Effector CD4-positive, alpha-beta T cell (primary cell): ENCODE measurements around the gene HPS4.
"Not testable (repeated sequence)": the region's sequence is repeated elsewhere in the genome, so short reads cannot be mapped to it uniquely, and the experiment has no call there.

Source experiments
- DNase-seq: peaks from one replicate; pipeline ENCODE4 v3.0.0-alpha.2; 2020

Gene HPS4

DNA sequence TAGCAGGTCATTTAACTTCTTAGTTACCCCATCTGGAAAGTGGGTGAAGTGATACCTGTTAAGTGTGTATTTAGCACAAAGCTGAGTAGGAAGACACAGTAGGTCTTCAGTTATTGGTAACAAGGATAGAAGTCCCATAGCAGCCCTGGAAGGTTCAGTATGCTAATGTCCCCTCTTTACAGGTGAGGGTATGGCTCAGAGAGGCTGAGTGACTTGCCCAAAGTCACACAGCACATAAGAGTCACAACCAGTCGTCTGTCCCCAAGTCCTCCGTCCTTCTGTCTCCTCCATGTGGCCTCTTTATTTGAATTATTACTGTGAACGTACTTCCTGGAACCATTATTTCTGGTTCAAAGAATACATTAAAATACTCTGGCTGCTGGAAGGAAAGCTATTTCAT is 44.0 kb downstream of the HPS4 start:
- no peak for DNase-seq

DNA sequence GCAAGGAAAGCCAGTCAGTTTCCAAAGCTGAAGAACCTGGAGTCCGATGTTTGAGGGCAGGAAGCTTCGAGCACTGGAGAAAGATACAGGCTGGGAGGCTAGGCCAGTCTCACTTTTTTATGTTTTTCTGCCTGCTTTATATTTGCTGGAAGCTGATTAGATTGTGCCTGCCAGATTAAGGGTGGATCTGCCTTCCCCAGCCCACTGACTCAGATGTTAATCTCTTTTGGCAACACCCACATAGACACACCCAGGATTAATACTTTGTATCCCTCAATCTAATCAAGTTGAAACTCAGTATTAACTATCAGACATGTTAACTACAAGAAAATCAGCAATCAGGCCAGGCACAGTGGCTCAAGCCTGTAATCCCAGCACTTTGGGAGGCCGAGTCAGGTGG is 44.8 kb downstream of the HPS4 start:
- not testable (repeated sequence) for DNase-seq

DNA sequence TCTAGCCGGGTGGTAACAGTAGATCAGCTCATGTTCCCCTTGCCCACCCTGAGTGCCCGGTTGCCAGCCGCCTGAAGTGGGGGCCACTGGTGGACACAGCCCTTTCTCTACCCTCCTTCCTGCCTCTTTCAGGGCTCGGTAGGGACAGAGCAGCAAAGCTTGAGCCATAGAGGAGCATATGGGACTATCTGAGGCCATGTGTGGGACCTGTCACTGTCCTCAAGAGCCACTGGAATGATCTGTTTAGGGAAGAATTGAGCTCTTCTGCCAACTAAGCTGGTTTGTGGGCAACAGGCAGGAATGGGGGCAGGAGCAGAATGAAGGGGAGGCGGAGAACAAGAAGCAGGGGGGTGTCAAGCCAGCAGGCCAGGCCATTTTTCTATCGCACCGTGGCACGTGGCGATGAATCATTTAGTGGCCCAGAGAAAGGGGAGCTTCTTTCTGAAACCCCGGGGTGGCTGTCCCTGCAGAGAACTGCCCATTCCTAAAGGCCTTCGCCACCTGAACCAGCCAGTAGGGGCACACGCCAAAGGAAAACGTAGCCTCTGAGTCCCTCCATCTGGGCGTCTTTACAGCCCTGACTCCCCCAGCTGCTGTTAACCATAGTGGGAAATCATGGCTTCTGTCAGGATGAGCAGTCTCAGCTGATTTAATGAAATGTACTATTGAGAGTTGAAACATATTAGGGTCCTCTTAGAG is 45.7 kb downstream of the HPS4 start:
- DNase-seq, result no peak

DNA sequence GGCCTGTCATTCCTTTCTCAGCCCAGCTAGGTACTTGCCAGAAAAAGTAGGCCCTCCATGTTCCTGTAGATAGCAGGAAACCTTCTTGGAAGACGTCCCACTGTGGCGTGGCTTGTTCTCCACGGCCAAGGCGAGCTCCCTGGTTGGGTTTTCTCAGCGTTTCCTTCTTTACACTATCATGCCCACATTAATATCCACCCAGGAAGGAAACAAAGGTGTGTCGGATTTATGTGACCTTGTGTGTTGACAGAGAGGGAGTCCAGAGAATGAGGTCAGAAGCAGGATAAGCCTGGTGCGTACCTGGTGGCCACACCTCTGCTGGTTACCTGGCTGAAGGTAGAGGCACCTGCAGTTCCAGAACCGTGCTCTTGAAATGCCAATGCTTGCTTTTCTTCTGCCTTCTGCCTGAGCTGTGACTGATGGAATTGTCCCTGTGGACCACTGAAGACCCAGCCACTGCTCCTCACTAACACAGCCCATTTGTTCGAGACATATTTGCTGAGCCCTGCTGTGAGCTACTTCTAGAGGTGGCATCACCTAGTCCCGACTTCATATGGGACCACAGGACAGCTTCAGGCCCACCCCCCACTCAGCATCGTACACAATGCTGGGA is 46.6 kb downstream of the HPS4 start:
- DNase-seq, result no peak

DNA sequence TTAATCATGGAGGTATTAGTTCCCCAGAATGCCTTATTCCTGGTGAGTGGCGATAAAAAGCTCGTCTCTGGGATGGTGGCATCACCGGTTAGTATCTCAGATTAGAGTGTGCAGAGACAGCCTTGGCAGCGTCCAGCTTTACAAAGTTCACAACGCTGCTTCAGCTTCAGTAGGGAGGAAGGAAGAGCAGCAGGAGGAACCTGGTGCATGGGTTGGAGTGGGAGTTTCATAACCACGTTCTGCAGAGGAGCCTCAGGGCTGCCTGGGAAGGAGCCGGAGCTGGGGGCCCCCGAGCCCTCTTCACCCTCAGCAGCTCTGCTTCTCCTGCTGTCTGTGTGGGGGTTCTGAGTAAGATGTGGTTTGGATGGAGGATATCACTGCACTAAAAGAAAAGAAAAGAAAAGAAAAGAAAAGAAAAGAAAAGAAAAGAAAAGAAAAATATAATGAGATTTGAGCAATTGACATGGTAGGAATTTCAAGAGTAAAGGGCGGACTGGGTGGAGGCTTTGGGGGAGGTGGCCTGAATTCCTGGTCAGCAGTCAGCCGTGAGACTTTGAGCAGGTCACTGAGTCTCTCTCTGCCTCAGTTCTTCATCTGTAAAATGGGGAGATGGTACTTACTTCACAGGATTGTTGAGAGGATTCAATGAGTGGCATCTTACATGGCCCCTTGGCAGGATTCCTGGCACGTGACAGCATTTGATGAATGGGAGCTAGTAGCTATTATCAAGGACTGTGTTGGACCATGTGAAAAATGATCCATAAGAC is 48.1 kb downstream of the HPS4 start:
- DNase-seq, result no peak

DNA sequence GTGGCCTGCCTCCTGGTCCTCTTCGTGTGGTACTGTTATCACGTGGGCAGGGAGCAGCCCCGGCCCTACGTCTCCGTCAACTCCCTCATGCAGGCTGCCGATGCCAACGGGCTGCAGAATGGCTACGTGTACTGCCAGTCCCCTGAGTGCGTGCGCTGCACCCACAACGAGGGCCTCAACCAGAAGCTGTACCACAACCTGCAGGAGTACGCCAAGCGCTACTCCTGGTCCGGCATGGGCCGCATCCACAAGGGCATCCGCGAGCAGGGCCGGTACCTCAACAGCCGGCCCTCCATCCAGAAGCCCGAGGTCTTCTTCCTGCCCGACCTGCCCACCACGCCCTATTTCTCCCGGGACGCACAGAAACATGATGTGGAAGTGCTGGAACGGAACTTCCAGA is 49.8 kb downstream of the HPS4 start:
- DNase-seq, result no peak

DNA sequence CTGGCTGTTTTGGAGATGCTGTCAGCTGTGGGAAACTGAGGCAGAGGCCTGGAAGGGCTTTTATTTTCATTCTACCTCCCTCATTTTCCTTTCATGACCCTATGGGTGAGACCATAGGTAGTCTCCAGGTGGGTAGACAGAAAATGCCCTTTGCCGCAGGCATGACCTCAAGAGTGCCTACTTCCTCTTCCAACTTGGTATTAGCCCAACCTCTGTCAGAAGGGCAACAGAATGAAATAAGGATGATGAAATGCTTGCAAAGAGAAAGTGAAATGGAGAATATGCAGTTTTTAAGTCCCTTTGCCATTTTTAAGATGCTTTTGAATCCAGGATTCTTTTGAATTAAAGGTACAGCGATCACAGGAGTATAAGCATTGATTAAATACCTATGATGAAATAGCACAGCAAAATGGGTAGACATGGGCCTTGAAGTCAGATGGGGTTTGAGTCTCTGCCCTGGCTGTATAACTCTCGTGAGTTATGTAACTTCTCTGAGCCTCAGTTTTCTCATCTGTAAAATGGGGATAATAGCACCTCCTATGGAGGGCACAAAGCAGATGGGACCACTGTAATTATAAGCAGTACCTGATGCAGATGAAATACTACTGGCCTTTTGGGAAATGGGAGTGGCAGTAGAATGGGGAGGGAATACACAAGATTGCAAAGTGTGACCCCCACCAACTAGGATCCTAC is 50.8 kb downstream of the HPS4 start:
- no peak for DNase-seq

DNA sequence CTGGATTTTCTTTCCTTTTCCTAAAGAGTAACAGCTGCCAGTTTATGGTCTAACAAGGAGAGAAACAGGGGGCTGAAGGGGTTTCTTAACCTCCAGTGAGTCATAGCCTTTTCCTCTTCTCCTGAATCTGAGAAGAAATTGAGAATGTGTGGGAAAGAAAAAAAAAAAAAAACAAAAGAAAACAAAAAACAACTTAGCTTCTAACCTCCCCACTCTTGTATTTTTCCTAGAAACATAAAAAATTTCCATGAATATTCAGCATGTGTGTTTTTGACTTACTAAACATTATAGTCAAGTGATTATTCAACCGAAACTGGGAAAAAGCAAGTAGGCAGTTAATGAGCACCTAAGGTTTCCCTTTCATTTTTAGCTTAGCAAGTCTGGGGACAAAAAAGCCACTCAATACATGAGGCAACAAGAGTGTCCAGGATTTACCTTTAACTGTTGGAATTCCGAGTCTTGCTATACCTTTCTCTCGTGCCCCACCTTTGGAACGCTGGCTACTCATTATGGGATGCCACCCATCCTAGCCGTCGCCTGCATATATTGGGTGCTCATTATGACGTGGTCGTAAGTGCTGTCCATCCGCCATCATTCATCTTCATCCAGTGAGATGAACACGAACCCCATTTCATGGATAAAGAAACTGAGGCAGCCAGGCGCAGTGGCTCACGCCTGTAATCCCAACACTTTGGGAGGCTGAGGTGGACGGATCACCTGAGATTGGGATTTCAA is 52.2 kb downstream of the HPS4 start:
- DNase-seq, result no peak

DNA sequence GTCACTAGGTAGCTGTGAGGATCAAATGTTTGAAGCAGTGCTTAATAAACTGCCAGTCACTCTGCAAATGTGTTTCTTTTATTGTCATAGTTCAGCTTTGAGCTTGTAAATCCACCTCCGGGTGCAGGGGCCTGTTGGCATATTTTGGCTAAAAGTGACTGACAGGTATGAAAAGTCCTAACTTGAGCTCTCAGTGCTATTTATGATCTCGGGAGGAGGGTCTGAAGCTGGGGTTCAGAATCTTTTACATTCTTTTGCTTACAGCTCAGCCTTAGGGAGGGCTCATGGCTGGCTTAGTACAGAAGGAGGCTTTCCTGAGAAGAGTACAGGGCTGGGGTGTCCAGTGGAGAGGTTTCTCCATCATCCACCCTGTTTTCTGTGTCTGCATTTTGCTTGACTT is 53.0 kb downstream of the HPS4 start:
- no peak for DNase-seq

DNA sequence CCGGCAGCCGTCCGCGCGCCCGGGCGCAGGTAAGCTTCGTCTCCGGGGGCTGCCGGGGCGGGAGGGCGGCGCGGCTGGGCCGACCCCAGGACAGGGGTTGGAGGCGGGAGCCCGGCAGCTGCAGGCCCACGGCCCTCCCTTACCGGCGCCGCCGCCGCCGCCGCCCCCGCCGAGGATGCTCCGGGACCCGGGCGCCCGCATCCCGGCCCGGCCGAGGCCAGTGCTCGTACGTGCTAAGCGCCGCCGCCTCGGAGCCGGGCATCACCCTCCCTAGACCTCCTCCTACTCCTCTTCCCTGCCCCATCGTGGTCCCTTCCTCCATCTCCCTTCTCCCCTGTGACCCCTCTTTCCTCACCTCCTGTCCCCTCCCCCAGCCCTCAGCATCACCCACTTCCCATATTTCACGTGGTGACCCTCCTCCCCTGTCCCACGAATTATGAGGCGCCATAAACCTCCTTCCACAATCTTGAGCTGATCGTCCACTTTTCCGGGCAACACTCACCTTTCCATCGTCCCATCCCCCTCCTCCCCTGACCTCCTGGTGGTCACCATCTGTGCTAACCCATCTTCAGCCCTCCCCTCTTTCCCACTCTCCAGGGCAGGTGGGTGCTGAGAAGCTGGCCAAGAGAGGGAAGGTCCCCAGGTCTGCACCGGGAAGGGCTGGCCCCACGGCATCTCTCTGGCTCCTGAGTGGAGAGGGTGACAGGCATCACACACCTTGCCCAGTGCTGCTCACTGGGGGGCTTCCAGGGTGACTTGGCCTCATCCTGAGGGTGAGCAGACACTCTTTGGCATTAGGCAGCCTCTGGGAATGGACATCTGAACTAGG is 53.9 kb downstream of the HPS4 start:
- no peak for DNase-seq

DNA sequence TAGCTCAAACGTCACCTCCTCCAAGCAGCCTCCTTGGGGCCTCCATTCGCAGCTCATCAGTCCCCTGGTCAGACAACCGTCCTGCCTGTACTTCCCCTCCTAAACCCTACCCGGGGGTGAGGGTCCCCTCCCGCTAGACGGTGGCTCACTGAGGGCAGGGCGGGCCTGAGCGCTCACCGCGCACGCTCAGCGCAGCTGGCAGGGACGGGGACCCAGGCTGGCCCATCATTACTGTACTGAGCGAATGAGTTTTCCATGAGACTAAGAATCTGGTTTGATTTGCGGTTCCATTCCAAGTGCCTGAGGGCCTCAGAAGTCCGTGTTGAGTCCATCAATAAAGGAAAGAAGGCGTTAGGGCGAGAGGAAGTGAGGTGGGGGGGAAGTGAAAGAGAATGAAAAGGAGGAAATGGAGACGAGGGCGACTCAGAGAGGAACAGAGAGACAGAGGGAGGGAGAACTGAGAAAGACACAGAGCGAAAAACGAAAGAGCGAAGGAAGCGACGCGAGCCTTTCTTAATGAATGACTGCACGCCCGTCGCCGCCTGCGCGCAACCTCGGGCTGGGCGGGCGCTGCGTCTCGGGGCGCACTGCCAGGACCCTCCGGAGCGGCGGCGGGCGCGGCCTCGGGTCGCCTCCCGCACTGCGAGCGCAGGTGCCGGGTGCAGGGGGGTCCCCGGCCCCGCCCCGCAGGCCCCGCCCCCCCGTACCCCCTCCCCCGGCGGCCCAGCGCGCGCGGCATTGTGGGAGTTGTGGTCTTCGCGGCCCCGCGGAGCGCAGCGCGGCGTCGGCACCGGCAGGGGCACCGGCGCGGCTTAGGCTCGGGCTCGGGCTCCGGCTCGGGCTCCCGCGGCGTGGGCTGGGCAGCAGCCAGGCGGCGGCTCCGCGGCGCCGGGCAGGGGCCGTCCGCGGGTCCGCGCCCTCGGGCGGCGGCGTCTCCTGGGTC is 54.8 kb downstream of the HPS4 start, which contains the start of gene ASPHD2:
Gene ASPHD2, plus strand, starts transcription at position 746 of the 943 bp plus-strand sequence. CDS start 4,356 bp downstream, outside the sequence.
- peak; percentile 77 for DNase-seq

DNA sequence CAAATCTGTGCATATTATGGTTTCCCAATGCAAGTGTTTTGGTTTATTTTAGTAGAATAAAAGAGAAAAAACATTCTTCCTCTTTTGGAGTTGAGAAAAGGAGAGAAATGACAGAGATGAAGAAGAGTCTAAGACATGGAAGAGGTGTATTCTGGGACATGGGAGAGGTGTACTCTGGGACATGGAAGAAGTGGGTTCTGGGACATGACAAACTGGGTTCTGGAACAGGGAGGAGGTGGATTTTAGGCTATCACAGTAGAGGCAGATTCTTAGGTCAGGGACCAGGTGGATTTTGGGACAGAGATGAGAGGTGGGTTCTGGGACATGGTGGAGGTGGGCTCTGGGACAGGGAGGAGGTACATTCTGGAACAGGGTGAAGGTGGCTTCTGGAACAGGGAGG is 56.7 kb downstream of the HPS4 start:
- DNase-seq, result no peak

DNA sequence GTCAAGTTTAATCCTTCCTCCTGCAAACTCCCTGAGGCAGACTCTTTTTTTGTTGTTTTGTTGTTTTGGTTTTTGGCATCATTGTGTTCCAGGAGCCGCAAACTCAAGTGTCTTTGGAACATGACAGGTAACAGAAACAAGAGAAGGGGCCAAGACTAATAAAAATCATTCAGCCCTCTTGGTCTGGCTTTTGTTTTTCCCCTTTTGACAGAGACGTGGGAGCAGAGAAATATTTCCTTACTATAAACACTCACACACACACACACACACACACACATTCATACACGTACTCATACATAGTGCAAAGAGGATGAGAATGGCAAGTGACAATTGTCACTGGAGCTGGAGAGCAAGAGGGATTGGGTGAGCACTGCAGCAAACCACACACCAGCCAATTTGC is 65.0 kb downstream of the HPS4 start:
- DNase-seq, result no peak

DNA sequence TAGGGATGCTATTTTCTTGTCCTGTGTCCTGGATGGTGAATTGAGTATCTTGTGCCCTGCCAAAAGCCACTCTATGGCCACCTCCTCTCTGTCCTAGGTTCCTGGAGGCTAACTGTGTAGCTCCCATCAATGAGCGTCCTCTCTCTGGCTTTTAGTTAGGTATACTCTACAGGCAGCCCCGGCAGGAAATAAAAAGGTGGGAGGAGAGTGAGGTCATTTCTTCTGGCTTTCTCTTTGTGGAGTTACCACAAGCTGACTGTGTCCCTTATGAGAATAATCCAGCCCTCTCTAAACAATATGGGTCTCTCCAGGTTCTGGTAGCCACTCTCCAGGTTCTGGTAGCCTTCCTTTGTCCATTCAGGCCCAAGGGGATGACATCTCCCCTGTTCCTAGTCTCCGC is 66.2 kb downstream of the HPS4 start:
- DNase-seq, result no peak

DNA sequence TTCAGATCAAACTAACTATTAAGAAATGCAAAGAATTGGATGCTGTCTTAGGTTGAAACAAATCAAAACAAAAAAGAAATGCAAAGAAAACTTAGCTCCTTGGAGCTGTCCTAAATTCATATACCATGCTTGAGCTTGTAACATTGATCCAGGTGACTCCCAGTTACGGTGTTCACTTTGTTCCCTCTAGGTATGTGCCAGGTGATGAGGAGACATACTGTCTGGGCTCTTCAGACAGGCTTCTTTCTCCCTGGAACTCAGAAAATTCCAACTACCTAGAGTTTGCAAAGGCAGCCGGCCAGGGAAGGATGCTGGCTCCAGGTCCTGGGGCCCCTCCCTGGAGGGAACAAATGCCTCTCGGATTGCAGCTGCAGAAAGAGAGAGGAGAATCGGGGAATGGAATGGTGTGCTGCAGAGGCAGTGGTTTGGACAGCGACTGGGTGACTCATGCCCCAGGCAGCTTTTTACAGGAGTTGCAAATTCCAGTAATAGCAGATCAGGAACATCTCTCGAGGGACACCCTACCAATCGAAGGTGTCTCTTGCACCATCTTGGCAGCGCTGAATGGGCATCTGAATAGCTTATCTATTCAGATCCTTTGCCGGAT is 66.8 kb downstream of the HPS4 start:
- no peak for DNase-seq

DNA sequence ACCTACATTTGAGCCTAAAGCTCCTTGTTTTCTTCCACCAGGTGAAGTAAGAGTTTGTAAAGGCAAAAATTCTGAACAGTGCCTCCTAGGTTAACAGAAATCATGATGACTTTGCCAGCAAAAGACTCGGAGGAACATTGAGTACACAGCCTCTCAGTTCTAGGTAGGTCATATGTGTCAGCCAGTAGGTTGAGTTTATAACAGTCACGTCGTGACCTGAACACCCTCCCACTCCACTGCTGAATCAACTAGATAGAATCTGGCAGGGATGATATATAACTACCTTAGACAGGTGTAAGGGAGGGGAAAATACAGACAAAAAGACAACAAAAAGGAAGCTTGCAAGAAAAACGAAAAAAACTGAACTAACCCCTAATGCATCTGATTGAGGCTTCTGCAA is 67.3 kb downstream of the HPS4 start:
- no peak for DNase-seq

DNA sequence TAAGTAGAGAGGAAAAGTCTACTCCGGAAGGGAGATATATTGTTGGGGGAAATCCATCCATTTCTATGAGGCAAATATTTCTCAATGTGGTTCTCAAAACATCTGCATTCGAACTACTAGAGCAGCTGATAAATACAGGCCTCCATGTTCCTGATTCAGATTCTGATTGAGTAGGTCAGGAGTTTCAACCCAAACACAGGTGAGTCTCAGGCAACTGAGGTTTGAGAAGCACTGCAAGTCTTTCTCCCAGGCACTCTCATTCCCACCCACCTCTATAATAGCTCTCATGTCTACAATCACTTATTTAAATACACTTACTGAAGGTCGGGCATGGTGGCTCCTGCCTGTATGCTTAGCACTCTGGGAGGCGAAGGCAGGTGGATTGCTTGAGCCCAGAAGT is 69.2 kb downstream of the HPS4 start:
- no peak for DNase-seq

DNA sequence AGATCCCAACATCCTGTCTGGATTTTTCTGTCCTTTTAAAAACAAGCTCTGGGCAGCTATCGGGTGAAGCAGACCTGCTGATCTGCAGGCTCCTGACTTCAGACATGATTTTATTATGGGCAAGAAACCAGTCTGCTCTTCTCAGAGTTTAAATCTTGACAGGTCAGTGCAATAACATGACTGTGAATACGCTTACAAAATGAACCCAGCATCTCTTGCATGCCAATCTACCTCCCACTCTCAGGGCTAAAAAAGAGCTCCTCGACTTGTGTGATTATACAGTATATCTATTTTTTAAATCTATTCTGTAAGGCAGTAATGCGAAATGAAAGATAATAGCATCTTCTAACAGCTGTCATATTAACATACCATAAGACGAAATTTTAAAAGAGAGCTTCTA is 73.2 kb downstream of the HPS4 start:
- no peak for DNase-seq

DNA sequence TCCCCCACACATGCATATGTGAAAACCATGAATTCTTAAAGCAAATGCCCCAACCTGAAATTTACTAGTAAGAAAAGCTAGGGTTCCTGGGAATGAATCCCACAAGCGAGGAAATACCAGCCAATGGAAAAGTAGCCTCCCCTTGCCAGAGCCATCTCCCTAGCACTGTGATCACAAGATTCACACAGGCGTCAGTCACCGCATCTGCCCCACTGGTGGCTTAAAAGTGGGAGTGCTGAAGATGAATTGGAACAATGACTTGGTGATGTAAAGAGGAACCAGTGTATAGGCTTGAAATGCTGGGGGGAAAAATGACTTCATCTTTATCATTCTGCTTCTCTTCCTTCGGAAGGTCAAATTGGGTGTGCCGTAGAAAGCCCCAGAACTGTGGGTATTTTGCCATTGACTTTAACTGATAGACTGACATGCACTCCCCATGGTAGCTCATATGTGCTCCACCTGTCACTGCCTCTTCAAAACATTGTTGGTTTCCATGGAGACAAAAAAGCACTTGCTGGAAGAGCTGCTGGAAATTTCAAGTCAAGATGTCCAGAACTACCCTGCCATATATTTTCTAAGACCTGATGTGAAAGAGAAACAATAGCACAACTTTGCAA is 73.8 kb downstream of the HPS4 start:
- DNase-seq, result no peak
